WERI-Rb-1 (cell line): ENCODE data around the gene SYNRG.

Experiments used
- DNase-seq: peaks from one replicate; pipeline ENCODE4 v3.0.0-alpha.2; 2020
- H3K27ac ChIP-seq: fragments of 250-450 bp; sonication (Bioruptor Pico); 2 replicates; pipeline ENCODE4 v1.5.1; 2020; ENCODE audit warnings: mild to moderate bottlenecking, moderate library complexity
- H3K27me3 ChIP-seq: fragments of 250-450 bp; sonication (Bioruptor Pico); 2 replicates; pipeline ENCODE4 v1.5.1; 2021; ENCODE audit warnings: mild to moderate bottlenecking, low read depth, moderate library complexity; ENCODE audit not compliant: insufficient read depth, severe bottlenecking
- H3K36me3 ChIP-seq: fragments of 250-450 bp; sonication (Bioruptor Pico); 2 replicates; pipeline ENCODE4 v1.5.1; 2020; ENCODE audit warnings: mild to moderate bottlenecking, moderate library complexity
- H3K4me3 ChIP-seq: 2 replicates; pipeline ENCODE4 v1.5.1; 2011; ENCODE audit warnings: low read depth, mild to moderate bottlenecking, control low read depth, low read length
- H3K9me3 ChIP-seq: fragments of 250-450 bp; sonication (Bioruptor Pico); 2 replicates; pipeline ENCODE4 v1.5.1; 2021; ENCODE audit warnings: mild to moderate bottlenecking, moderate library complexity; ENCODE audit not compliant: severe bottlenecking
- TF ChIP-seq, protein P1 (sequence below): IDR thresholded peaks from 2 replicates; pipeline ENCODE4 v1.5.1; 2011; ENCODE audit warnings: low read depth, mild to moderate bottlenecking, control low read depth, inconsistent platforms, low read length

The SYNRG gene

DNA sequence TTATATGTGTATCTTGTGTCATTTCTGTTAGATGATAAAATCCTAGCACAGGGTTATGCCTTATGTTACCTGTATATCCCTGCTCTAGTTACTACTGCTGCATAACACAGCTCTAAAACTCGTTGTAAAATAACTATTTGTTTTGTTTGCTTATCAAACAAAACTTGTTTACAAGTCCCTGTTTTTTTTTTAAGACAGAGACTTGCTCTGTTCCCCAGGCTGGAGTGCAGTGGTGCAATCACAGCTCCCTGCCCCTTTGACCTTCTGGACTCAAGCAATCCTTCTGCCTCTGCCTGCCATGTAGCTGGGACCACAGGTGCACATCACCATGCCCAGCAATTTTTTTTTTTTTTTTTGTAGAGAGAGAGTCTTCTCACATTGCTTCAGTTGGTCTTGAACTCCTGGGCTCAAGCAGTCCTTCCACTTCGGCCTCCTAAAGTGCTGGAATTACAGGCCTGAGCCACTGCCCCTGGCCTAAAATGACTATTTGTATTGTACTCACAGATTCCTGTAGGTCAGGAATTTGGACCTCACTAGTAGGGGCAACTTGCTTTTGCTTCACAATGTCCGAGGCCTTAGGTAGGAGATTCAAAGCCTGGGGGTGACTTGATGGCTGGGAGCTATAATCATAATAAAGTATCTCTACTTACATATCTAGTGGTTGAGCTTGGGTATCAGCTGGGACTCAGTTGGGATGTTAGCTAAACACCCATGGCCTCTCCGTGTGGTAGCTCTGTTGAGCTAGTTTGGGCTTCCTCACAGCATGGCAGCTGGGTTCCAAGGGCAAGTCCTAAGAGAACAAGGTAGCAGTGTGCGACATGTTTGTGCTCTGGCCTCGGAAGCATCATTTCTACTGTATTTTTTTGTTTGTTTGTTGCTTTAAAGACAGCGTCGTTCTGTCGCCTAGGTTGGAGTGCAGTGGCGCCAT lies 106.9 kb downstream of the SYNRG start:
- H3K4me3 ChIP-seq: no peak overlapping the region
- no peak for DNase-seq
- peak overlapping the region; percentile 74 for H3K27ac ChIP-seq
- no peaks in the 10 kb centered on the region for H3K9me3 ChIP-seq
- TF ChIP-seq, protein P1, sequence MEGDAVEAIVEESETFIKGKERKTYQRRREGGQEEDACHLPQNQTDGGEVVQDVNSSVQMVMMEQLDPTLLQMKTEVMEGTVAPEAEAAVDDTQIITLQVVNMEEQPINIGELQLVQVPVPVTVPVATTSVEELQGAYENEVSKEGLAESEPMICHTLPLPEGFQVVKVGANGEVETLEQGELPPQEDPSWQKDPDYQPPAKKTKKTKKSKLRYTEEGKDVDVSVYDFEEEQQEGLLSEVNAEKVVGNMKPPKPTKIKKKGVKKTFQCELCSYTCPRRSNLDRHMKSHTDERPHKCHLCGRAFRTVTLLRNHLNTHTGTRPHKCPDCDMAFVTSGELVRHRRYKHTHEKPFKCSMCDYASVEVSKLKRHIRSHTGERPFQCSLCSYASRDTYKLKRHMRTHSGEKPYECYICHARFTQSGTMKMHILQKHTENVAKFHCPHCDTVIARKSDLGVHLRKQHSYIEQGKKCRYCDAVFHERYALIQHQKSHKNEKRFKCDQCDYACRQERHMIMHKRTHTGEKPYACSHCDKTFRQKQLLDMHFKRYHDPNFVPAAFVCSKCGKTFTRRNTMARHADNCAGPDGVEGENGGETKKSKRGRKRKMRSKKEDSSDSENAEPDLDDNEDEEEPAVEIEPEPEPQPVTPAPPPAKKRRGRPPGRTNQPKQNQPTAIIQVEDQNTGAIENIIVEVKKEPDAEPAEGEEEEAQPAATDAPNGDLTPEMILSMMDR: no peak
- no peaks in the 10 kb centered on the region for H3K27me3 ChIP-seq
- H3K36me3 ChIP-seq: peaks cover 2% of the 10 kb centered on the region; the same call in 1 of the 2 replicates

DNA sequence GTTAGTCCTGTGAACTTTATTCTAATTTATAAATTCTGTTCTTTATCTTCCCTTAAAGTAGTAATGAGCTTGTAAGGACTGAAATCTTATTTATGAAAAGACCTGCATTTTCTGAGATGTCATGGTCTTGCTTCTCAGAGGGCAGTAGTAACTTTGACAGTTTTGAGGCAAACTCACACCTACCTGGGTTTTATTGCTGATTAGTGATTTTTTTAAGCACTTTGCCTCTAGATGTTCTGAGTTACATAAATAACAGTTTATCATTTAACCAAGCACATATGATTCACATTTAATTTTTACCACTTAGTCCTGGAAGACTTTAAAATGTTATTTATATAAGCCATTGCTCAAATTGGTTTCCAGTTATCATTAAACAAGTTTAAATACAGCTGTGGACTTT lies 108.8 kb downstream of the SYNRG start:
- H3K27ac ChIP-seq: peak overlapping the region; percentile 74
- no peaks in the 10 kb centered on the region for H3K27me3 ChIP-seq
- TF ChIP-seq, protein P1: no peak
- peaks cover 2% of the 10 kb centered on the region; the same call in 1 of the 2 replicates for H3K36me3 ChIP-seq
- peak overlapping the region; percentile 22 for H3K4me3 ChIP-seq
- DNase-seq: no peak
- no peaks in the 10 kb centered on the region for H3K9me3 ChIP-seq

DNA sequence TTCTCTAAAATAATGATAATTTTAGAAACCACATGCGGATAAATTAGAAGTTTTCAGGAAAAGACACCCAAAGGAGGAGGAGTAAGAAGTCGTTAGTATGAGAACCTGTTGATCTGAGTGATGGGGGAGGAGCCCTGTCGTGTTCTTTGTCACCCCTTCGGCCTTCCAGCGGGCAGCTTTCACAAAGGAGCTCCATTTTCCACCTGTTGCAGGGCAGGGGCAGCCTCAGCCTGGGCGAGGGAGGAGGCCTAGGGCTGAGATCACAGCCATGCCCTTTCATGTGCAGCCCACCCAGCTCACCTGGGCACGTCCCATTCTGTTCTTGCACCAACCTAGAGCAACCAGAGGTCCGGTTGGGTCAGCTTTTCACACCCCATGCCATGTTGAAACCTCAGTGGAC lies 114.2 kb downstream of the SYNRG start:
- Histone ChIP-seq H3K4me3 (no peak overlapping the region), H3K9me3 (no peaks in the 10 kb centered on the region), H3K36me3 (peaks cover 6% of the 10 kb centered on the region), H3K27ac (no peak overlapping the region), H3K27me3 (no peaks in the 10 kb centered on the region)
- TF ChIP-seq, protein P1: no peak
- DNase-seq: no peak

DNA sequence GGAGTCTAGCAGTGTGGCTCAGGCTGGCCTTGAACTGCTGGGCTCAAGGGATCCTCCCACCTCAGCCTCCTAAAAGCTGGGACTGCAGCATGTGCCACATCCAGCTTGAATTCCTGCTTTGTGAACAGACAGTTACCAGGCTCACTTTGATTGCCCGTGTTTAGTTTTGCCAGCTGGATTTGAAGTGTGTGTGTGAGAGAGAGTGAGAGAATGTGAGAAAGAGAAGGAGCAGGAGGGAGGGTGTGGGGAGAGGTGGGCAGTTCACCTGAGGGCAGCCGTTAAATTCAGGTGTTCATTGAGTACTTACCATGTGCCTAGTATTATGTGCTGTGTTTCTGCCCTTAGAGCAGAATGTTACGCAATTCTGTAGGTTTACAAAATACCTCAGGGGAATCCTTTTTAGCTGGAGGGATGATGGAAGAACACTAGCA lies 114.8 kb downstream of the SYNRG start:
- Histone ChIP-seq H3K36me3 (peaks cover 6% of the 10 kb centered on the region), H3K9me3 (no peaks in the 10 kb centered on the region), H3K27me3 (no peaks in the 10 kb centered on the region)

DNA sequence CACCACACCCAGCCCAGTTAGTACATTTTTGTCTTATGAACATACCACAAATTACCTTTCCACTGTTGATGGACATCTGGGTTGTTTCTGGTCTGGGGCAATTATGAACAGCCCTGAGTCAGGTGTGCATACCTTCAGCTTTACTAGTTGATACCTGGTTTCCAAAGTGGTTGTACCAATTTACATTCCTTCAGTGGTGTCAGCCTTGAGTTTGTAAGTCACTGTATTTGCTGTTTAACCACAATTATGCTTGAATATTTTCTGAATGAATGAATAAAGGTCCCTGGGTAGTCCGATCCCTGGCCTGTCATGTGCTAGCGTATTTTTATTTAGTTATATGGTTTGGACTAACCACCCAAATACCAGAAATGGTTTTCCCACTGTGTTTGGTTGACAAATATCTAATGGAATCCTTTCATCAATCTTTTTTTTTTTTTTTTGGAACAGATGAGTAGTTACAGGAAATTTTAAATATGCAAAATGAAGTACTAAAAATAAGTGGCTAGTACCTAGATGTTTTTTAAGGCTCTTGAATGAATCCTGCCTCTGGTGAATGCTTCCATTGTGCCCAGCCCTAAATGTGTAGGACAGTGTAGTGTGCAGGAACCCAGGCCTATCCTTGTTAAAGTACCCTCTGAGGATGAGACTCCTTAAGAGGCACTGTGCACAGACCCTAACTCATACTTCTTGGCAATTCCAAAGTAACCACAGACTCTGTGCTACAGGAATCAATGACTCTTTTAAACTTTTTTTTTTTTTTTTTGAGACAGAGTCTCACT lies 115.8 kb downstream of the SYNRG start:
- H3K27ac ChIP-seq: no peak overlapping the region
- H3K27me3 ChIP-seq: no peaks in the 10 kb centered on the region
- H3K9me3 ChIP-seq: no peaks in the 10 kb centered on the region
- H3K36me3 ChIP-seq: peaks cover 4% of the 10 kb centered on the region
- no peak for DNase-seq
- TF ChIP-seq, protein P1: no peak
- H3K4me3 ChIP-seq: no peak overlapping the region

More for the DNA sequence above, 114.8 kb downstream of the SYNRG start:
- H3K27ac ChIP-seq: no peak overlapping the region
- TF ChIP-seq, protein P1: no peak
- no peak overlapping the region for H3K4me3 ChIP-seq
- no peak for DNase-seq
